HEK293 (cell line): ENCODE data around the gene MBD3L4.

Source experiments
- CTCF ChIA-PET: fragments of 350-600 bp; formaldehyde crosslinking; extraction: SDS; loops from one replicate; lab custom pipeline; 2021; ENCODE audit warnings: antibody characterized with exemption; lab: Yijun Ruan, JAX
- POLR2A ChIA-PET: fragments of 300-600 bp; formaldehyde crosslinking; extraction: SDS; loops from one replicate; lab custom pipeline; 2020; ENCODE audit warnings: antibody characterized with exemption, inconsistent platforms; lab: Yijun Ruan, JAX
- H3K27ac ChIP-seq: fragments of 200-500 bp; sonication (Bioruptor generic); 2 replicates; pipeline ENCODE4 v1.5.1; 2014; ENCODE audit warnings: low read depth, low read length, control low read depth, inconsistent platforms; ENCODE audit errors: extremely low read depth
- H3K36me3 ChIP-seq, 2 experiments: fragments of 200-500 bp in 1 of 2; sonication (Bioruptor generic) in 1 of 2; 1 replicate in 1 of 2; 2 replicates in 1 of 2; pipeline ENCODE4 v1.5.1; 2014 to 2017; ENCODE audit warnings: inconsistent platforms in 2 of 2, low read length in 2 of 2; ENCODE audit not compliant: control insufficient read depth in 2 of 2, insufficient read depth in 1 of 2
- H3K4me1 ChIP-seq: fragments of 200-500 bp; sonication (Bioruptor generic); 2 replicates; pipeline ENCODE4 v1.5.1; 2014; ENCODE audit warnings: mild to moderate bottlenecking, low read length, inconsistent platforms; ENCODE audit not compliant: control insufficient read depth, insufficient read depth
- H3K4me3 ChIP-seq: 2 replicates; pipeline ENCODE4 v1.5.1; 2011; ENCODE audit warnings: low read depth, mild to moderate bottlenecking, control low read depth, low read length, moderate library complexity
- H3K9me3 ChIP-seq: fragments of 200-500 bp; sonication (Bioruptor generic); 2 replicates; pipeline ENCODE4 v1.5.1; 2014; ENCODE audit warnings: low read depth, low read length, inconsistent platforms; ENCODE audit not compliant: control insufficient read depth, insufficient read depth
- ATF2 ChIP-seq: fragments of 450-650 bp; formaldehyde crosslinking; IDR thresholded peaks from 2 replicates; pipeline ENCODE4 v1.5.1; 2016; ENCODE audit warnings: missing biosample characterization, missing genetic modification characterization, low read depth
- EGR2 ChIP-seq: fragments of 450-650 bp; formaldehyde crosslinking; IDR thresholded peaks from 2 replicates; pipeline ENCODE4 v1.5.1; 2016; ENCODE audit warnings: low read depth, missing biosample characterization, missing genetic modification characterization
- GLI2 ChIP-seq: fragments of 450-650 bp; formaldehyde crosslinking; IDR thresholded peaks from 2 replicates; pipeline ENCODE4; 2017; ENCODE audit warnings: missing biosample characterization, missing genetic modification characterization, low read depth, borderline replicate concordance
- KLF10 ChIP-seq: fragments of 450-650 bp; IDR thresholded peaks from 2 replicates; pipeline ENCODE4 v1.5.1; 2018; ENCODE audit warnings: missing biosample characterization, mild to moderate bottlenecking, missing genetic modification characterization
- SP2 ChIP-seq: fragments of 450-650 bp; formaldehyde crosslinking; IDR thresholded peaks from 2 replicates; pipeline ENCODE4 v1.5.1; 2016; ENCODE audit warnings: missing biosample characterization, missing genetic modification characterization
- SP3 ChIP-seq: fragments of 450-650 bp; formaldehyde crosslinking; IDR thresholded peaks from 2 replicates; pipeline ENCODE4 v1.5.1; 2016; ENCODE audit warnings: missing biosample characterization, missing genetic modification characterization
- SP7 ChIP-seq: fragments of 450-650 bp; formaldehyde crosslinking; IDR thresholded peaks from 2 replicates; pipeline ENCODE4 v1.5.1; 2016; ENCODE audit warnings: missing biosample characterization, missing genetic modification characterization
- WT1 ChIP-seq: fragments of 450-650 bp; formaldehyde crosslinking; IDR thresholded peaks from 2 replicates; pipeline ENCODE4 v1.5.1; 2016; ENCODE audit warnings: missing biosample characterization, missing genetic modification characterization
- ZBTB48 ChIP-seq: fragments of 450-650 bp; formaldehyde crosslinking; IDR thresholded peaks from 2 replicates; pipeline ENCODE4 v1.5.1; 2016; ENCODE audit warnings: missing biosample characterization, missing genetic modification characterization
- ZBTB7A ChIP-seq: fragments of 450-650 bp; formaldehyde crosslinking; IDR thresholded peaks from 2 replicates; pipeline ENCODE4 v1.5.1; 2016; ENCODE audit warnings: low read depth, missing biosample characterization, missing genetic modification characterization
- ZNF112 ChIP-seq: fragments of 450-650 bp; formaldehyde crosslinking; IDR thresholded peaks from 2 replicates; pipeline ENCODE4 v1.5.0; 2017; ENCODE audit warnings: missing biosample characterization, missing genetic modification characterization
- ZNF211 ChIP-seq: fragments of 450-650 bp; formaldehyde crosslinking; IDR thresholded peaks from 2 replicates; pipeline ENCODE4 v1.5.1; 2016; ENCODE audit warnings: low read depth, missing biosample characterization, missing genetic modification characterization
- ZNF274 ChIP-seq, 2 experiments: fragments of 200-500 bp in 1 of 2; fragments of 450-650 bp in 1 of 2; sonication (Bioruptor generic) in 1 of 2; formaldehyde crosslinking in 1 of 2; IDR thresholded peaks; 2 replicates each; pipeline versions ENCODE4 v1.5.1 to v1.6.1; 2014 to 2016; ENCODE audit warnings: borderline replicate concordance in 1 of 2, inconsistent platforms in 1 of 2, low read length in 1 of 2, missing biosample characterization in 1 of 2, missing genetic modification characterization in 1 of 2
- ZNF530 ChIP-seq: fragments of 450-650 bp; formaldehyde crosslinking; IDR thresholded peaks from 2 replicates; pipeline ENCODE4 v1.5.1; 2016; ENCODE audit warnings: low read depth, missing biosample characterization, missing genetic modification characterization
- ZNF544 ChIP-seq: fragments of 450-650 bp; formaldehyde crosslinking; IDR thresholded peaks from 2 replicates; pipeline ENCODE4 v1.5.0; 2017; ENCODE audit warnings: missing biosample characterization, missing genetic modification characterization
- ZNF561 ChIP-seq: fragments of 450-650 bp; IDR thresholded peaks from 2 replicates; pipeline ENCODE4 v1.5.1; 2018; ENCODE audit warnings: missing biosample characterization, missing genetic modification characterization, borderline replicate concordance
- ZNF660 ChIP-seq: fragments of 450-650 bp; IDR thresholded peaks from 2 replicates; pipeline ENCODE4 v1.5.1; 2018; ENCODE audit warnings: missing biosample characterization, mild to moderate bottlenecking, missing genetic modification characterization
- ZNF747 ChIP-seq: fragments of 450-650 bp; formaldehyde crosslinking; IDR thresholded peaks from 2 replicates; pipeline ENCODE4 v1.5.1; 2016; ENCODE audit warnings: missing biosample characterization, missing genetic modification characterization
- TF ChIP-seq, protein P1 (sequence below): fragments of 450-650 bp; formaldehyde crosslinking; IDR thresholded peaks from 2 replicates; pipeline ENCODE4 v1.5.1; 2016; ENCODE audit warnings: missing biosample characterization, missing genetic modification characterization
- TF ChIP-seq, protein P2 (sequence below): fragments of 450-650 bp; formaldehyde crosslinking; IDR thresholded peaks from 2 replicates; pipeline ENCODE4 v1.5.1; 2016; ENCODE audit warnings: missing biosample characterization, missing genetic modification characterization
- TF ChIP-seq, protein P3 (sequence below): sonication (generic); formaldehyde crosslinking; IDR thresholded peaks from 2 replicates; pipeline ENCODE4 v1.8.1; 2022; ENCODE audit warnings: mild to moderate bottlenecking, moderate library complexity, missing genetic modification reagents
- TF ChIP-seq, protein P4 (sequence below): fragments of 450-650 bp; formaldehyde crosslinking; IDR thresholded peaks from 2 replicates; pipeline ENCODE4 v1.5.1; 2016; ENCODE audit warnings: missing biosample characterization, missing genetic modification characterization, low read depth

Gene MBD3L4

DNA sequence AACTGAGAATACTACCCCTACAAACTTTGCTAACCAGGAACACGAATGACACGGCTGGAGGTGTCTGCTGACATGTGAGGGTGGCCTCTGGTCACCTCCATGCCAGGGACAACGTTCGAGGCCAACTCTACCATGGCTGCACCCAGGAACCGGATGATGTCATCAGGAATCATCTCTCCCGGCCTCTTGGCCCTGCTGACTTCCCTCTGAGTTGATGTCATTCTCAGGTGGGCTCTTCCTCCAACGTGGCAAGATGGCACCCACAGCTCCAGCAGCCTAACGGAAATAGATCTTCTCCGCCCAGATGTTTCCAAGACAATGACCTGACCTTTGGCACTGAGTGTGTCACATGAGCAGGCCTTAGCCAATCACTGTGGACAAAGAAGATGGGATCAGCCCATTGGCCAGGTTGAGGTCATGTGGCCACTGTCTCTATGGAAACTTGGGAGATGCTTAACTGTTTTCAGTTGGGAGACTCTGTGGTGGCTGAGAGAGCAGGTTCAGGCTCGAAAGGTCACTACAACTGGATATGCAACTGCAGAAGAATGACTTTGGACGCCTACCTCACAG lies 33.8 kb downstream of the MBD3L4 start (continued):
- TF ChIP-seq, protein P1, sequence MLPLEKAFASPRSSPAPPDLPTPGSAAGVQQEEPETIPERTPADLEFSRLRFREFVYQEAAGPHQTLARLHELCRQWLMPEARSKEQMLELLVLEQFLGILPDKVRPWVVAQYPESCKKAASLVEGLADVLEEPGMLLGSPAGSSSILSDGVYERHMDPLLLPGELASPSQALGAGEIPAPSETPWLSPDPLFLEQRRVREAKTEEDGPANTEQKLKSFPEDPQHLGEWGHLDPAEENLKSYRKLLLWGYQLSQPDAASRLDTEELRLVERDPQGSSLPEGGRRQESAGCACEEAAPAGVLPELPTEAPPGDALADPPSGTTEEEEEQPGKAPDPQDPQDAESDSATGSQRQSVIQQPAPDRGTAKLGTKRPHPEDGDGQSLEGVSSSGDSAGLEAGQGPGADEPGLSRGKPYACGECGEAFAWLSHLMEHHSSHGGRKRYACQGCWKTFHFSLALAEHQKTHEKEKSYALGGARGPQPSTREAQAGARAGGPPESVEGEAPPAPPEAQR, result no peak
- TF ChIP-seq, protein P2, sequence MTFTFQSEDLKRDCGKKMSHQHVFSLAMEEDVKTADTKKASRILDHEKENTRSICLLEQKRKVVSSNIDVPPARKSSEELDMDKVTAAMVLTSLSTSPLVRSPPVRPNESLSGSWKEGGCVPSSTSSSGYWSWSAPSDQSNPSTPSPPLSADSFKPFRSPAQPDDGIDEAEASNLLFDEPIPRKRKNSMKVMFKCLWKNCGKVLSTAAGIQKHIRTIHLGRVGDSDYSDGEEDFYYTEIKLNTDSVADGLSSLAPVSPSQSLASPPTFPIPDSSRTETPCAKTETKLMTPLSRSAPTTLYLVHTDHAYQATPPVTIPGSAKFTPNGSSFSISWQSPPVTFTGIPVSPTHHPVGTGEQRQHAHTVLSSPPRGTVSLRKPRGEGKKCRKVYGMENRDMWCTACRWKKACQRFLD, result no peak
- no peak for TF ChIP-seq ZNF211 (tag by site-specific recombination)
- no peak for TF ChIP-seq ZNF544 (tag by site-specific recombination)
- TF ChIP-seq, all 188 proteins: peak for 0

DNA sequence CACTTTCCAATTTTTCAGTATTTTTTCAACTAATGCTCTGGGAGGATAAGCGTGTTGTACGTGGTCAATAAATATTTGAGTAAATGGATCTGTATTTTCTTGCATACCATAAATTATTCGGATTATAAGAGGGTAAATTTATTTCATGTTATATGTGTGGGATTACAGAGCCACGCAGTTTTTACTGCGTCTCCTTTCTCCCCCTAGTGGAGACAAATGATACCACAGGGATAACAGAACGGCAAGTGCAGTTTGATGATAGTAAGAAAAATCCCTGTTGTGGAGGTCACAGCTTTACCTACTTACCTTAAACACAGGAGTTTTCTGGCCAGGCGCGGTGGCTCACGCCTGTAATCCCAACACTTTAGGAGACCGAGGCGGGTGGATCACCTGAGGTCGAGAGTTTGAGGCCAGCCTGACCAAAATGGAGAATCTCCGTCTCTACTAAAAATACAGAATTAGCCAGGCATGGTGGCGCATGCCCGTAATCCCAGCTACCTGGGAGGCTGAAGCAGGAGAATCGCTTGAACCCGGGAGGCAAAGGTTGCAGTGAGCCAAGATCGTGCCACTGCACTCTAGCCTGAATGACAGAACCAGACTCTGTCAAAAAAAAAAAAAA lies 35.6 kb downstream of the MBD3L4 start:
- CTCF ChIA-PET, result no interaction called here
- H3K27ac ChIP-seq, result no peak overlapping the region
- POLR2A ChIA-PET, result interaction anchor here (1.2 kb wide), 1 partner anchor 65 kb away, joined by 4 read pairs; the partner anchor contains the start of gene ZNF557
- no peaks in the 10 kb centered on the region for H3K9me3 ChIP-seq
- H3K4me3 ChIP-seq, result no peak overlapping the region
- H3K4me1 ChIP-seq, result no peaks in the 10 kb centered on the region
- no peaks in the 10 kb centered on the region for H3K36me3 ChIP-seq
- TF ChIP-seq, protein P3, sequence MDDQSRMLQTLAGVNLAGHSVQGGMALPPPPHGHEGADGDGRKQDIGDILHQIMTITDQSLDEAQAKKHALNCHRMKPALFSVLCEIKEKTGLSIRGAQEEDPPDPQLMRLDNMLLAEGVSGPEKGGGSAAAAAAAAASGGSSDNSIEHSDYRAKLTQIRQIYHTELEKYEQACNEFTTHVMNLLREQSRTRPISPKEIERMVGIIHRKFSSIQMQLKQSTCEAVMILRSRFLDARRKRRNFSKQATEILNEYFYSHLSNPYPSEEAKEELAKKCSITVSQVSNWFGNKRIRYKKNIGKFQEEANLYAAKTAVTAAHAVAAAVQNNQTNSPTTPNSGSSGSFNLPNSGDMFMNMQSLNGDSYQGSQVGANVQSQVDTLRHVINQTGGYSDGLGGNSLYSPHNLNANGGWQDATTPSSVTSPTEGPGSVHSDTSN (CRISPR knock-in tag), result no peak
- TF ChIP-seq ZBTB7A (tag by site-specific recombination) (no peak), WT1 (tag by site-specific recombination) (no peak), SP7 (tag by site-specific recombination) (no peak)

- Histone ChIP-seq H3K4me3 (no peak overlapping the region), H3K9me3 (no peaks in the 10 kb centered on the region), H3K4me1 (no peaks in the 10 kb centered on the region), H3K36me3 (no peaks in the 10 kb centered on the region), H3K27ac (no peak overlapping the region)
- no peak for TF ChIP-seq ZNF660 (tag by site-specific recombination)
- no peak for TF ChIP-seq GLI2 (tag by site-specific recombination)
- TF ChIP-seq ZNF530, result no peak
- TF ChIP-seq ZNF561 (tag by site-specific recombination), result no peak
- TF ChIP-seq EGR2, result no peak
- TF ChIP-seq ZNF112 (tag by site-specific recombination), result no peak
- TF ChIP-seq SP2, result no peak
- ChIA-PET POLR2A (interaction anchor here (0.5 kb wide), 1 partner anchor 138 kb away, joined by 5 read pairs; no protein-coding TSS in a partner anchor), CTCF (interaction anchor here (0.6 to 1.2 kb wide), 2 partner anchors 12 to 1543 kb away, joined by 3 to 5 read pairs; no protein-coding TSS in a partner anchor)
Observed at GRCh38 chr19:7000816-7001215, 39.2 kb downstream of the MBD3L4 start.

DNA sequence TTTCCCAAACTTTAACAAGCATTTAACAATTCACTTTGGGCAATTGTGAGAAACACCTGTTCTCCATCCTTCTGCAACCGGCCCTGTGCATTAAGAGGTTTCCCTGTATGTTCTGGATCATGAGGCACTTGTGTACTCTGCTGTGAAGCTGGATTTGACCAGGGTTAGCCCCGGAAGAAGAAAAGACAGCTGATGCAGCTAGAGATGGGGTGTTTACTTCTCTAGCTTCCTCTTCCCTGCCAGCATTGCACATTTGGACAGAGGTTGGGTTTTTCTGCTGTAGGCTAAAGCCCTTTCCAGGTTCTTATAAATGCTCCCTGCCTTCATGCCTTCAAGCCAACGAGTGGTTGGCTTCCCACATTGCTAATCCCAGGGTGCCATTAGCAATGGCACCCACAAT lies 39.6 kb downstream of the MBD3L4 start:
- H3K9me3 ChIP-seq, result no peaks in the 10 kb centered on the region
- H3K36me3 ChIP-seq, result no peaks in the 10 kb centered on the region; a peak in 1 of 3 replicates
- H3K27ac ChIP-seq, result no peak overlapping the region
- POLR2A ChIA-PET, result interaction anchor here (0.5 kb wide), 1 partner anchor 138 kb away, joined by 5 read pairs; no protein-coding TSS in a partner anchor
- CTCF ChIA-PET, result interaction anchor here (0.6 to 1.2 kb wide), 3 partner anchors 12 to 1542 kb away, joined by 3 to 5 read pairs (median 3); no protein-coding TSS in a partner anchor
- H3K4me3 ChIP-seq, result no peak overlapping the region
- no peaks in the 10 kb centered on the region for H3K4me1 ChIP-seq
- TF ChIP-seq, protein P4, sequence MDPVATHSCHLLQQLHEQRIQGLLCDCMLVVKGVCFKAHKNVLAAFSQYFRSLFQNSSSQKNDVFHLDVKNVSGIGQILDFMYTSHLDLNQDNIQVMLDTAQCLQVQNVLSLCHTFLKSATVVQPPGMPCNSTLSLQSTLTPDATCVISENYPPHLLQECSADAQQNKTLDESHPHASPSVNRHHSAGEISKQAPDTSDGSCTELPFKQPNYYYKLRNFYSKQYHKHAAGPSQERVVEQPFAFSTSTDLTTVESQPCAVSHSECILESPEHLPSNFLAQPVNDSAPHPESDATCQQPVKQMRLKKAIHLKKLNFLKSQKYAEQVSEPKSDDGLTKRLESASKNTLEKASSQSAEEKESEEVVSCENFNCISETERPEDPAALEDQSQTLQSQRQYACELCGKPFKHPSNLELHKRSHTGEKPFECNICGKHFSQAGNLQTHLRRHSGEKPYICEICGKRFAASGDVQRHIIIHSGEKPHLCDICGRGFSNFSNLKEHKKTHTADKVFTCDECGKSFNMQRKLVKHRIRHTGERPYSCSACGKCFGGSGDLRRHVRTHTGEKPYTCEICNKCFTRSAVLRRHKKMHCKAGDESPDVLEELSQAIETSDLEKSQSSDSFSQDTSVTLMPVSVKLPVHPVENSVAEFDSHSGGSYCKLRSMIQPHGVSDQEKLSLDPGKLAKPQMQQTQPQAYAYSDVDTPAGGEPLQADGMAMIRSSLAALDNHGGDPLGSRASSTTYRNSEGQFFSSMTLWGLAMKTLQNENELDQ (tag by site-specific recombination), result no peak
- TF ChIP-seq SP3 (tag by site-specific recombination), result no peak
- TF ChIP-seq ZBTB48 (tag by site-specific recombination), result no peak
- TF ChIP-seq KLF10 (tag by site-specific recombination), result no peak
- no peak for TF ChIP-seq ZNF747 (tag by site-specific recombination)
- TF ChIP-seq ATF2, result no peak
- no peak for TF ChIP-seq ZNF274 (IDR thresholded peaks at IDR 0.05; ENCODE audit: low read length)
- TF ChIP-seq ZNF274 (tag by site-specific recombination; IDR thresholded peaks at IDR 0.05; ENCODE audit: borderline replicate concordance), result no peak
